Measurements from ENCODE around the gene COX5B.

DNA sequence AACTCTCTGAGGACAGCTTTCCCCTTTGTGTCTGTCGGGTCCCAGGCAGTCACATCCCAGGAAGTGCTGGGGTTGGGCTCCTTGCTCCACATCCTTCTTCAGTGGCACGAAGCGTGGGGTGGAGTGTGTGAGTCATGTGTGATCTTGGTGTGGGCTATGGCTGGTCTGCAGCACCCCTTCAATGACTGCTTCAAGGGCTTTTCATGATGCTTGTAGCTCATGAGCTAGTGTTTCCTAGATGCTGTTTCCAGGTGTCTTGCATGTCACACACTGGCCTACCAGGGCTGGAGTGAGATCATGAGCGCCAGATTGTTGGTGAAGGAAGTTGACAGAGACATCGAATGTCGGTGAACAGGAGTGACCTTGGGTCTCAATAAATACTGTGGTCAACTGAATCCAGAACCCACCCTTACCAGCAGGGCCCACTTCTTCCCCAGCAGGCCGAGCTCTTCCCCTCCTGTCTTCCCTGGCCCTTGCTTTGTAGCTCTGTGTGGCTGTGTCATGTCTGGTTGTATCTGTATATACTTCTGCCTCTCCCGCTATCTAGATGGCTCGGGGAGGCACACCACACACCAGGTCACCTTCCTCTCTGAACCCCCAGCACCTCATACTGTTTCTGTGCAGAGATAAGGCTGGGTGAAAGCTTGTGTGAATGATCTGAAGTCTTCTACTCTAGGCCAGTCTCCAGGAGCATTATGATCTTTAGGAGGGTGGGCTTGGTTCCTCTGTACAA is 27.5 kb downstream of the COX5B start:
- TF ChIP-seq EZH2 (IDR thresholded peaks at IDR 0.05) (no peak), POLR2AphosphoS5 (IDR thresholded peaks at IDR 0.05; ENCODE audit: borderline replicate concordance, low read depth, low read length) (no peak), FOXP2 (optimal IDR thresholded peaks at IDR 0.05; ENCODE audit: control extremely low read depth, extremely low read length, insufficient read depth) (no peak)
